Measurements from ENCODE around the gene CD74. TPM values are rescaled to one million over a fixed set of nuclear protein-coding genes. Genes with fewer than 3 reads are reported as not detected.

The CD74 gene
- total RNA-seq, 4 donors from 2014 or later, result 287 to 675 (median 493) TPM

DNA sequence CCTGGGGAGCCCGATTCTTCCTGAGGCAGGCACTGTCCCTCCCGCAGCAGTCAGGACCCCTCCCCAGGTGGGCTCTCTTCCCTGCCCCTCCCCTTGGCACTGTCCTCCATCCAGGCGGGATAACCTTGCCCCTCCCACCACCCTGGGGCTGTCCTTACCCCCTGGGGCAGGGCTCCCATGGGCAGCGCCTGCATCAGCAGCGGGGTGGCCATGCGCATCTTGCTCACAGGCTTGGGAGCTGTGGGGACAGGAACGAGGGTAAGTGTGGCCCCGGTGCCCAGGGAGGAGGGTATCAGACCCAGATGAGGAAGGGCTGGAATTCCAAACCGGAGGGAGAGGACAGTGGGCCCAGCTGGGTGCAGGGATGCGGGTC is 6.0 kb downstream of the CD74 start:
- no peak for TF ChIP-seq POLR2A (IDR thresholded peaks at IDR 0.05)
- TF ChIP-seq, protein P1, sequence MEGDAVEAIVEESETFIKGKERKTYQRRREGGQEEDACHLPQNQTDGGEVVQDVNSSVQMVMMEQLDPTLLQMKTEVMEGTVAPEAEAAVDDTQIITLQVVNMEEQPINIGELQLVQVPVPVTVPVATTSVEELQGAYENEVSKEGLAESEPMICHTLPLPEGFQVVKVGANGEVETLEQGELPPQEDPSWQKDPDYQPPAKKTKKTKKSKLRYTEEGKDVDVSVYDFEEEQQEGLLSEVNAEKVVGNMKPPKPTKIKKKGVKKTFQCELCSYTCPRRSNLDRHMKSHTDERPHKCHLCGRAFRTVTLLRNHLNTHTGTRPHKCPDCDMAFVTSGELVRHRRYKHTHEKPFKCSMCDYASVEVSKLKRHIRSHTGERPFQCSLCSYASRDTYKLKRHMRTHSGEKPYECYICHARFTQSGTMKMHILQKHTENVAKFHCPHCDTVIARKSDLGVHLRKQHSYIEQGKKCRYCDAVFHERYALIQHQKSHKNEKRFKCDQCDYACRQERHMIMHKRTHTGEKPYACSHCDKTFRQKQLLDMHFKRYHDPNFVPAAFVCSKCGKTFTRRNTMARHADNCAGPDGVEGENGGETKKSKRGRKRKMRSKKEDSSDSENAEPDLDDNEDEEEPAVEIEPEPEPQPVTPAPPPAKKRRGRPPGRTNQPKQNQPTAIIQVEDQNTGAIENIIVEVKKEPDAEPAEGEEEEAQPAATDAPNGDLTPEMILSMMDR (IDR thresholded peaks at IDR 0.05), result no peak
- intact Hi-C loops (cut with DNase I), result no loop called here
- no peak overlapping the region for H3K27ac ChIP-seq
- H3K9me3 ChIP-seq, result no peaks in the 10 kb centered on the region
- H3K4me3 ChIP-seq (replicated peaks in 1 of 3), result no peak overlapping the region
- peaks cover 11 to 26% of the 10 kb centered on the region in 2 donors for H3K4me1 ChIP-seq
- H3K36me3 ChIP-seq, result peaks cover 2 to 14% of the 10 kb centered on the region in 2 donors
- no peak for DNase-seq
- no peaks in the 10 kb centered on the region for H3K27me3 ChIP-seq
- 81 to 82% methylated on average over 8 to 10 of the region's 10 CpGs for WGBS, 2 donors

DNA sequence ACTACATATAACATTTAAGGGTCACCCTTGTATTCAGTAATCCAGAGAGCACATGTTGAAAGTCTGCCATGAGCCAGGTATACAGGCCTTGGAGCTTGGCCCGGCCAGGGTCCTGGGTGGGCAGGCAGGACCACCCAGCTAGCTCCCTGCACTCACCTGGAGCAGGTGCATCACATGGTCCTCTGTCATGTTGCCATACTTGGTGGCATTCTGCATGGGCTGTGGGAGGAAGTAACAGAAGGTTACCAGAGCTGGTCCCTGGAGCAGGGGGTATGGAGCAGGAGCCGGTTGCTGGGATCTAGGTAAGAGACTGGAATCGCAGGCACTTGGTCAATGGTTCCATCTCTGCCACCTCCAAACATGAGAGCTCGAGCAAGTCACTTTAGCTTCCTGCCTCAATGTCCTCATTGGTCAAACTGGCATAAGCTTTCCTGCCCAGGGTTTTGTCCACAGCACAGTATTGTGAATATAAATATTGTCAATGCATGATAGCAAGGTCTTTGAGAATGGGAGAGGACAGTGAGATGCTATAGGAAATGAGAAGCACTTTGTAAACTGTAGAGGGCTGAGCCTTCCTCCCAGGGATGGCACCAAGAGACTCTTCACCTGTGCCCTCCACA is 6.5 kb downstream of the CD74 start:
- peaks cover 6 to 21% of the 10 kb centered on the region in 2 donors for H3K4me1 ChIP-seq
- WGBS, 2 donors, result 84 to 90% methylated on average over 3 to 4 of the region's 4 CpGs
- H3K36me3 ChIP-seq, result peaks cover 4 to 14% of the 10 kb centered on the region in 2 donors
- TF ChIP-seq POLR2A (IDR thresholded peaks at IDR 0.05), result no peak
- TF ChIP-seq, protein P1 (IDR thresholded peaks at IDR 0.05), result no peak
- no peak overlapping the region for H3K27ac ChIP-seq
- H3K4me3 ChIP-seq (replicated peaks in 1 of 3), result no peak overlapping the region
- H3K27me3 ChIP-seq, result no peaks in the 10 kb centered on the region
- DNase-seq, result no peak
- no peaks in the 10 kb centered on the region for H3K9me3 ChIP-seq
- intact Hi-C loops (cut with DNase I), result no loop called here

DNA sequence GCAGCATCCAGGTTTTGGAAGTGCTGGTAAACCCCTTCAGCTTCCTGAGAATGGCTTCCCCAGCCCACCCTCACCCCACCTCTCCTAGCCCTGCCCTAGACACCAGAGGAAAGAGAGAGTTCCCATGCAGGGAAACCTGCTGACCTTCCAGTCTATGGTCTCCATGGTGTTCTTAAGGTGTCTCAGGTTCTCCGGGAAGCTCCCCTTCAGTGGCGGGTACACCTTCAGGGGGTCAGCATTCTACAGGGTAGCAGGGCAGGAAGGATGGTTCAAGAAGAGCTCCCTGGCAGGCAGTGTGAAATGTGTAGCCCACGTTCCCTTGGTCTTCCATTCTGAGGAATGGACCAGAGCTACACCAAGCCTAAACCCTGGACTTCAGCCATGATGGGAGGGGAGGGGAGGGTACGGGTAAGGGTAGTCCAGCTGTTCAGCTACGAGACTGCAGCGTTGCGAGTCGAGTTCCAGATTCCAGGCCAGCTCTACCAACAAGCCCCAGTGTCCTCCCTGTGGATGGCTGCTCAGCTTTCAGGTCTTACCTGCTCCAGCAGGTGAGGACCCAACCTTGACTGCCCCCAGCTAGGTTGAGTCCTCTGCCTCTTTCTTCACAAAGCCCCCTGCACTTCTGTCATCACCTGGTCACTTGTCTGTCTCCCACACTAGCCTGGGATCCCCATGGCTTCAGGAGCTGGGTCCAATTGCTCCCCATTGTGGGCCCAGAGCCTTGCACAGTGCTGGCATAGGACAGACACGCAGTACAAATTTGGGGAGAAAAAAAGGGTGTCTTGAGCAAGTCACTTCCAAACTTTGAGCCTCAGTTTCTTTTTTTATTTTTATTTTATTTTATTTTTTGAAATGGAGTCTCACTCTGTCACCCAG is 7.5 kb downstream of the CD74 start:
- Histone ChIP-seq H3K9me3 (no peaks in the 10 kb centered on the region), H3K27ac (no peak overlapping the region), H3K4me1 (peaks cover 3 to 11% of the 10 kb centered on the region in 2 donors), H3K27me3 (no peaks in the 10 kb centered on the region), H3K4me3 (replicated peaks in 1 of 3) (no peak overlapping the region), H3K36me3 (peaks cover 12 to 14% of the 10 kb centered on the region in 2 donors)
- intact Hi-C loops (cut with DNase I), result no loop called here
- no peak for DNase-seq
- no peak for TF ChIP-seq POLR2A (IDR thresholded peaks at IDR 0.05)
- TF ChIP-seq, protein P1 (IDR thresholded peaks at IDR 0.05), result no peak
- 83 to 95% methylated on average over 6 to 9 of the region's 9 CpGs for WGBS, 2 donors

DNA sequence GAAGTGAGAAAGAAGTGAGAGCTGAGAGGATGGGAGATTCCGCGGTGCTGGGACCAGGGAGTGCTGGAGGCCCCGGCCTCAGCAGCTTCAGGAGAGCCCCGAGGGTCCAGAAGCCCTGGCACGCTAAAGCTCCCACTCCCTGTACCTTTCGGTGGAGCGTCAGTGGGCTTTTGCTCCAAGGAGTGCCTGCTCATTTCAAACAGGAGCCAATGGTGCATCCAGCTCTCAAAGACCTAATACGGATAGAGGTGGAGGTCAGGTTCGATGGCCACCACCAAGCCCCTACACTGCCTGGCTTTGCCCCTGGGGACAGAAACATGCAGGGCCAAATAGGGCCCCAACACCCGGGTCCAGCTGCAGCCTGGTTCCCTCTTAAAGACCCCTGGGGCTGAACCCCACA is 8.2 kb downstream of the CD74 start:
- WGBS, 2 donors, result 94 to 95% methylated on average over 10 of the region's 10 CpGs
- peaks cover 0 to 8% of the 10 kb centered on the region in 2 donors for H3K4me1 ChIP-seq
- TF ChIP-seq, protein P1 (IDR thresholded peaks at IDR 0.05), result no peak
- no peak for TF ChIP-seq POLR2A (IDR thresholded peaks at IDR 0.05)
- no peak for DNase-seq
- H3K27ac ChIP-seq, result no peak overlapping the region
- H3K27me3 ChIP-seq, result no peaks in the 10 kb centered on the region
- H3K36me3 ChIP-seq, result peaks cover 14 to 18% of the 10 kb centered on the region in 2 donors
- intact Hi-C loops (cut with DNase I), result no loop called here
- H3K4me3 ChIP-seq (replicated peaks in 1 of 3), result no peak overlapping the region
- no peaks in the 10 kb centered on the region for H3K9me3 ChIP-seq

DNA sequence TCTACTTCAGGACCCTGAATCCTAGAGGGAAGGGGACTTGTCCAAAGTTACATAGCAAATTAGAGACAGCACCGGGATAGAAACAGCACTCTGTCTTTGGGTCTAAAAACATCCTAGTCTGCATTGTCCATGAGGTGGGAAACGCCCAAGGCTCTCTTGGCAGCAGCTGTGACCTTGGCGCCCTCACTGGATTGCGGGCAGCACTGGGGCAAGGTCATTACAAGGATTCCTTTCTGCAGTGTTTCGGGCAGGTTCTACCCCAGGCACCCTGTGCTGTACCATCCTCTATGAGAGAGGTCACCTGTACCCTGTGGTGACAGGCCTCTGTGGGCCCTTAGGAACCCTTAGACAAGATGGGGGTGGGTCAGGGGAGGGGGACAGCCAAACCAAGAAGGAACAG is 8.6 kb downstream of the CD74 start:
- Histone ChIP-seq H3K27ac (no peak overlapping the region), H3K27me3 (no peaks in the 10 kb centered on the region), H3K36me3 (peaks cover 14 to 18% of the 10 kb centered on the region in 2 donors), H3K4me3 (replicated peaks in 1 of 3) (no peak overlapping the region), H3K9me3 (no peaks in the 10 kb centered on the region), H3K4me1 (peaks cover 0 to 8% of the 10 kb centered on the region in 2 donors)
- TF ChIP-seq, protein P1 (IDR thresholded peaks at IDR 0.05), result no peak
- TF ChIP-seq POLR2A (IDR thresholded peaks at IDR 0.05), result no peak
- intact Hi-C loops (cut with DNase I), result no loop called here
- WGBS, 2 donors, result 77 to 92% methylated on average over 4 to 5 of the region's 5 CpGs
- DNase-seq, result no peak

Data from thyroid gland (tissue), 4 donors.